Amniotic stem cell (primary cell): ENCODE results near the gene RFPL2.
"Not testable (repeated sequence)": the region's sequence is repeated elsewhere in the genome, so short reads cannot be mapped to it uniquely, and the experiment has no call there.

Experiments
- DNase-seq: peaks from one replicate; lab custom pipeline; 2025; lab: John Stamatoyannopoulos, UW

RFPL2 gene

DNA sequence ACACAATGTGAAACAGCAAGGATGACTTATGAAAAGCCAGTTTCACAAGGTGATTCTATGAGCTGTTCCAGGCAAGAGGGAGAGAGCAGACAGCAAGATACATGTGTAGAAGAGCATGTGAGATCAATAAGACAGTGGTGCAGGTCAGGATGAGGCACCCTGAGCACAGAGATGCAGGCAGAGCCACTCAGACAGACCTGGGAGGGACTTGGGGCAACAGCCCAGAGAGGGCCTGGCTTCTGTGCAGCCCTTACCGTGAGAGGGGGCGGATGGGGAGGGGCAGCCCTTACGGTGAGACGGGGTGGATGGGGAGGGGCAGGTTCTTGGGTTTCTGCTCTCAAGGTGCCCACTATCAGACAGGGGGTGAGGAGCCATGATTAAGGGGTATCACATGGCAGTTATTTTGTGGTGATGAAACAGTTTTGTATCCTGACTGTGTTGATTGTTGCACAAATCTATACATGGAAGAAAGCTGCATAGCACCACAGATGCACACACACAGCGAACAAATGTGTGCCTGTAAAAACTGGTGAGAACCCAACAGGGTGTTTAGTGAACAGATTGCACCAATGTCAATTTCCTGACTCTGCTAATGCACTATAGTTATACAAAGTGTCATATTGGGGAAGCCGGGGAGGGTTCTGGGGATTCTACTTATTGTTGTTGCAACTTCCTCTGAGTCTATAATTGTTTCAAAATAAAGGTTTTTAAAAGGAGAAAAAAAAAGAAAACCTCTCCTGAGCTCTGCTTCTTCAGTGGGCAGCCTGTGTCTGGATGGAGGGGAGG, 40.6 kb downstream of the RFPL2 start:
- DNase-seq, result no peak

DNA sequence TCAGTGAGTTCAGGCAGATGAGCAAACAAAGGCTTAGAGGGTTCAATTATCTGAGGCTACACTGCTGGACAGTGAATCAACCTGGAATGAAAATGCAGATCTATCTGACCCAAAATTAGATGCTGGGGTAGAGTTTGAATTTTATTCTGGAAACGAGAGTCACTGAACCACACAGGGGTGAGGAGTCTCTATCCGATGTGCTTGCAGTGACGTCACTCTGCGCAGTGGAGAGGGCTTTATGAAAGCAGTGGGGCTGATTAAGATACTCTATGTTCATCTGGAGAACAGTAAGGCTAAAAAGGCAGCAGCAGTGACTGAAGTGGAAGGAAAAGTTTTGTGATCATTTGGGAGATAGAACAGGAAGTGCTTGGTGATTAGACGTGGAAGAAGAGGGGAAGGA, 44.5 kb downstream of the RFPL2 start:
- not testable (repeated sequence) for DNase-seq

DNA sequence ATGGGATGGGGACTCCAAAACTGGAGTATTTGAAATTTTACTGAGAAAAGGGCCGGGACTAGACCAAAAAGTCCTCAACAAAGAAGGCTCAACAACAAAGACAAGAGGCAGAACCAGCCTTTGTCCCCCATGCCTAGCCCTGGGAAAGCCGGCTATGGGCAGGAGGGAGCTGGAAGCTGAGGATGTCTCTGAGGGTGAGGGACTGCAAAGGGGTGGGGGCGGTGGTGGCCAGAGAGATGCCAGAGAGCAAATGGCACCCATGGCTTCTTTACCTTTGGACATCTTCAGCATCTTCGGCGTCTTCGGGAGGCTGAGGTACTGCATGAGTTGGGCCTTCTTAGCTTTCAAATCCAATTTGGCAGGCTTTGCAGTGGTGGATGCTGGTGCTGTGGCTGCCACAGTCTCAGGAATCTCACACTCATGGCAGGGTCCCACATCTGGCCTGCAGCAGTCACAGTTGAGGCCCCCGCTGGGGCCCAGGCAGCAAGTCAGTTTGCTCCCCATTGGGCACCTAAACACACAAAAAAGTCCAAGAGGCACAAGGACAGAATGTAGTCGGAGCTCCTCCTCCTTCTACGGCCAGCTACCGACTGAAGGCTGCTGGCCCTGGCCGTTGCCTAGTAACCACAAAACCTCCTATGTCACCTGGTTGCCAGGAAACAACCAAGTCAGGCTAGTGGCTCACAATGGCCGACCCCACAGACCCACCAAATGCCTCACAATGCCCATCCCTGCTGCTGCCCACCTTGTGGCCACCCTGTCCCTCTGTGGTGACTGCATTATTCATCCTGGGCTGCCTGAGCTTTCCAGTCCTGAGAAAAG, 46.0 kb downstream of the RFPL2 start, which contains the start of gene C22orf42:
Gene C22orf42 (minus strand): TSS at position 592 of the 822 bp plus-strand sequence. CDS start 88 bp downstream, at position 504.
- DNase-seq, result no peak

DNA sequence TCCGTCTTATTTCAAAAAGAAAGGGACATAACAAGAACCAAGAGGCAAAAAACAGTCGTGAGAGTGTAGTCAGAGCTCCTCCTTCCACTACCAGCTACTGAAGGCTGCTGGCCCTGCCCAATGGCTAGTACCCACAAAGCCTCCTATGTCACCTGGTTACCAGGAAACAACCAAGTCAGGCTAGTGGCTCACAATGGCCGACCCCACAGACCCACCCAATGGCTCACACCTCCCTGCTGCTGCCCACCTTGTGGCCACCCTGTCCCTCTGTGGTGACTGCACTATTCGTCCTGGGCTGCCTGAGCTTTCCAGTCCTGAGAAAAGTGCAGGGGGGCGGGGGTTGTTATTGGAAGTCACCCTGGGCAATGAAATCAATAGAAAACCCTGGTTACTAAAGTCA, 47.2 kb downstream of the RFPL2 start:
- not testable (repeated sequence) for DNase-seq

DNA sequence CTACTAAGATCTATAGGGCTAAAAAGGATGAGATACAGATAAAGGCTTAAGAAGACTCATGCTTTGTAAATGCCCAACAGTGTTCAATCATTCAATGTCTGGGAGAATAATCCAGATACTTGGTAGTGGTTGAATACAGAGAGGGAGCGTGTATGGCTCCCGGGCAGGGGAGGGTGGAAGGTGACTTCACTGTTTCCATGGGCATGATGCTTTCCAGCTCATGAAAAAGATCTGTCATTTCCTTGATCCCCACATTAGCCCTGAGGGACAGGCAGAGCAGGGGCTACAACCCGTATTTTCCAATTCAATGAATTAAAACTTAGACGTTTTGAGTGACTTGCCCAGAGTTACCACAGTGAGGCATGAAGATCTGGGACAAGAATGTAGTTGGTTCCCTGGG, 50.1 kb downstream of the RFPL2 start:
- not testable (repeated sequence) for DNase-seq

DNA sequence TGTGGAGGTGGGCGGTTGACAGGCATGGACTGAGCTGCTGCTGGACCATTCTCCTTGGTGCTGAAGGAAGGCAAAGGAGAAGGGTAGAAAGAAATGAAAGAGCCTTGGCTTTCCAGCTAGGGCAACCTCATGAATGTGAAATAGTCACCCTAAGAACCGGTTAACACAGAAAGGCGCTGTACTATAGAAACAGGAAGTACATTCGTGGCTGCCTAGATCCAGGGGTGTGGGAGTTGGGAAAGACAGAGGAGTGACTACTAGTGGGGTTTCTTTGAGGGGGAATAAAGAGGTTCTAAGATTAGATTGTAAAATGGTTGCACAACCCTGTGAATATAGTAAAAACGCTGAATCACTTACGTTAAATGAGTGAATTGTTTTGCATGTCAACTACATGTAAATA, 53.2 kb downstream of the RFPL2 start:
- DNase-seq, result not testable (repeated sequence)

DNA sequence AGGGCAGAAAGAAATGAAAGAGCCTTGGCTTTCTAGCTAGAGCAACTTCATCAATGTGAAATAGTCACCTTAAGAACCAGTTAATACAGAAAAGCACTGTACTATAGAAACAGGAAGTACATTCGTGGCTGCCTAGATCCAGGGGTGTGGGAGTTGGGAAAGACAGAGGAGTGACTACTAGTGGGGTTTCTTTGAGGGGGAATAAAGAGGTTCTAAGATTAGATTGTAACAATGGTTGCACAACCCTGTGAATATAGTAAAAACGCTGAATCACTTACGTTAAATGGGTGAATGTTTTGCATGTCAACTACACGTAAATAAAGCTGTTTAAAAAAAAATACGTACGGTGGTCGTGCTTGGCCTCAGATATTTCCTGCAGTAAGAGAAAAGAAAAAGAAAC, 54.2 kb downstream of the RFPL2 start:
- not testable (repeated sequence) for DNase-seq

DNA sequence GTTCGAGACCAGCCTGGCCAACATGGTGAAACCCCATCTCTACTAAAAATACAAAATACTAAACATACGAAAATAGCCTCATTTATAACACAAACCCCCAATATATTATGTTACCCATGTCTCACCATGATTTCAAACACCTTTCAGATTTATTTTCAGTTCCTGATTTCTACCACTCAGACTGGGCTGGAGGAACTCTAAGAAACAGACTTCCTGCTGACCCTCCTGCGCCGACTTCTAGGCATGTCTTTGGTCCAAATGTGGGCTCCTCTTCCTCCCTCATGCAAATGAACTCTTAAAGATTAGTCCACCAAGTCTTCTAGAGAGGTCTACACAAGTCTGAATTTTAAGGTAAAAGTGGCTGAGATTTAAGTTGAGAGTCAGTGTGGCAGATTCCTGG, 56.5 kb downstream of the RFPL2 start:
- DNase-seq, result not testable (repeated sequence)

DNA sequence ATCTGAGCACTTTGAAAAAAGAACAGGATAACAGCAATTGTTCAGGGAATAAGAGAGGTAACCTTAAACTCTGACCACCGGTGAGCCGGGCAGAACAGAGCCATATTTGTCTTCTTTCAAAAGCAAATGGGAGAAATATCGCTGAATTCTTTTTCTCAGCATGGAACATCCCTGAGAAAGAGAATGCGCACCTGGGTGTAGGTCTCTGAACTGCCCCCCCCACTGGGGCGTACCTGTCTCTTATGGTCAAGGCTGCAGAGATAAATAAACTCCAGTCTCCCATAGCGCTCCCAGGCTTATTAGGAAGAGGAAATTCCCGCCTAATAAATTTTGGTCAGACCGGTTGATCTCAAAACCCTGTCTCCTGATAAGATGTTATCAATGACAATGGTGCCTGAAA, 57.7 kb downstream of the RFPL2 start:
- DNase-seq, result not testable (repeated sequence)

DNA sequence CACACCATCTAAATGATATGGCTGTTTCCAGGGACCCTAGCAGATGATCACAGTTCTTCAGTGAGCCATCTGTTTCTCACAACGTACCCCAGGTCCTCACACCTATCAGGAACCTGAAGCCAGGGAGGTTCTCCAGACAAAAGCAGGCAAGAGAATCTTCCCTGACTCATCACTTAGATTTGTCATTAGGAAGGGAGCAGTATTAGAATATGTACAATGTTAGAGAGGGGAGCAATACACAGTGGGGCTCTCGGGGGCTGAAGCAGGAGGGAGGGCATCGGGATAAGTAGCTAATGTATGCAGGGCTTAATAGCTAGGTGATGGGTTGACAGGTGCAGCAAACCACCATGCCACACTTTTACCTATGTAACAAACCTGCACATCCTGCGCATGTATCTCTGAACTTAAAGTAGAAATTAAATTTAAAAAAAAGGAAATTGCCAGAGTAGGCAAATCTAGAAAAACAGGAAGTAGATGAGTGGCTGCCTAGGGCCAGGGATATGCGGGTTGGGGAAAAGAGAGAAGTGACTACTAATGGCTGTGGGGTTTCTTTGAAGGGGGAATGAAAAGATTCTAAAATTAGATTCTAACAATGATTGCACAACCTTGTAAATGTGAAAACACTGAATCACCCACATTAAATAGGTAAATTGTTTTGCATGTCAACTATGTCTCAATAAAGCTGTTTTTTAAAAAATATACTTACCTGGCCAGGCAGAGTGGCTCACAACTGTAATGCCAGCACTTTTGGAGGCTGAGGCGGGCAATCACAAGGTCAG, 60.2 kb downstream of the RFPL2 start:
- no peak for DNase-seq

DNA sequence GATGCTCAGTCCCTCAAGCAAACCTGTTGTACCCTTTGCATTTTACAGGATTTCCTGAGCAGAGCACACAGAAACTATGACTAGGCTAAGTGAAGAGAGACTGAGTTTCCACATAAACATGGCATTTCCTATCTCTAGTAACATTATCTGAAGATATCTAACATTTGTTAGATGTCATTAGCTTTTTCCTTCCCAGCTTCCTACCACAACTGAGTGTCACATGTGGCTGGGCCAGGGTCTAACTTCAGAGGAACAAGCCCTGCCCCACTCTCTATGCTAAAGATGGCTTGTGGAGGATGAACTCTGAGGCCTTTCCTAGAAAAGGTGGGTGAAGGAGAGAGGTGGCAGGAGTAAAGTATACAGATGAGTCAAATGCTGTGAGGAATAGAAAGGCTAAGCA, 62.3 kb downstream of the RFPL2 start:
- no peak for DNase-seq

DNA sequence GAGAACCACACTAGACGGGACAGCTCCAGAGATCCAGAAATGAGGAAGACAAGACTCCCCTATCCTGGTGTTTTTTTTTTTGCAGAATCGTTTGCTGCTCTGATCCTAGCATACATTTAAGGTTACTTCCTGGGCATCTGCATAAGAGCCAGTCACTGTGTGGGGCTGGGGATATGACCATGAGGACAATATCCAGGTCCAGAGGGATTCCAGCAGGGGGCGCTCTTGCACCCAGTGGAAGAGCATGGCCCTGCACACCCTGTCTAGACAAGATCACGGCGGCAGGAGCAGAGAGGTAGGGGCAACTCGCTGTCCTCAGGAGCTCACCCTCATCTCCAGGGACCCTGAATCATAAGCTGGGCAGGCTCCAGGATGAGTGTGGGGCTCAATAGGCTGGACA, 64.2 kb downstream of the RFPL2 start:
- not testable (repeated sequence) for DNase-seq
